ENCODE data around the gene CHDH.

CHDH gene

GRCh38 chr3:53829605-53830004 lies 16.6 kb downstream of the CHDH start:
- DNase-seq (ENCODE audit: low spot score), result no peak
- ChIA-PET POLR2A (ENCODE audit: low non-redundant PET) (no interaction called here), CTCF (interaction anchor here (1.2 kb wide), 1 partner anchor 15 kb away, joined by 3 read pairs; no protein-coding TSS in a partner anchor)
- no peak for TF ChIP-seq CTCF (conservative IDR thresholded peaks at IDR 0.05; ENCODE audit: low read depth)
- H3K27ac ChIP-seq, result no peak overlapping the region

GRCh38 chr3:53828581-53828980 lies 17.6 kb downstream of the CHDH start:
- ChIA-PET CTCF (interaction anchor here (1.2 kb wide), 1 partner anchor 16 kb away, joined by 3 read pairs; no protein-coding TSS in a partner anchor), POLR2A (ENCODE audit: low non-redundant PET) (no interaction called here)
- no peak overlapping the region for H3K27ac ChIP-seq
- no peak for DNase-seq (ENCODE audit: low spot score)
- TF ChIP-seq CTCF (conservative IDR thresholded peaks at IDR 0.05; ENCODE audit: low read depth), result no peak

- no peak for TF ChIP-seq CTCF (conservative IDR thresholded peaks at IDR 0.05; ENCODE audit: low read depth)
- POLR2A ChIA-PET (ENCODE audit: low non-redundant PET), result no interaction called here
- DNase-seq (ENCODE audit: low spot score), result no peak
- CTCF ChIA-PET, result no interaction called here
- no peak overlapping the region for H3K27ac ChIP-seq
These were observed 20.2 kb downstream of the CHDH start for GRCh38 chr3:53826048-53826447.

GRCh38 chr3:53824795-53825194 lies 21.4 kb downstream of the CHDH start:
- no peak for TF ChIP-seq CTCF (conservative IDR thresholded peaks at IDR 0.05; ENCODE audit: low read depth)
- H3K27ac ChIP-seq, result no peak overlapping the region
- CTCF ChIA-PET, result no interaction called here
- POLR2A ChIA-PET (ENCODE audit: low non-redundant PET), result no interaction called here
- no peak for DNase-seq (ENCODE audit: low spot score)

GRCh38 chr3:53823956-53824657 lies 22.1 kb downstream of the CHDH start:
- no peak for TF ChIP-seq CTCF (conservative IDR thresholded peaks at IDR 0.05; ENCODE audit: low read depth)
- H3K27ac ChIP-seq, result no peak overlapping the region
- ChIA-PET POLR2A (ENCODE audit: low non-redundant PET) (no interaction called here), CTCF (no interaction called here)
- no peak for DNase-seq (ENCODE audit: low spot score)

- TF ChIP-seq CTCF (conservative IDR thresholded peaks at IDR 0.05; ENCODE audit: low read depth), result no peak
- ChIA-PET CTCF (no interaction called here), POLR2A (ENCODE audit: low non-redundant PET) (no interaction called here)
- no peak overlapping the region for H3K27ac ChIP-seq
- no peak for DNase-seq (ENCODE audit: low spot score)
These were observed 22.9 kb downstream of the CHDH start for GRCh38 chr3:53823026-53823955.
